GM13977 (cell line): ENCODE results near the gene LRRC23.

ENCODE experiments used
- DNase-seq: peaks from one replicate; pipeline ENCODE4 v3.0.0; 2012; ENCODE audit warnings: low spot score
- CTCF ChIP-seq: IDR thresholded peaks from 2 replicates; pipeline ENCODE4 v1.5.1; 2012; ENCODE audit warnings: mild to moderate bottlenecking, control low read depth; ENCODE audit not compliant: insufficient read depth; ENCODE audit errors: extremely low read depth, missing control alignments
- in situ Hi-C: fragments of 300-500 bp; cut with MboI; formaldehyde crosslinking; loops from one replicate; pipeline ENCODE4 v1.12.0; 2022; ENCODE audit warnings: low sequenced_read_pairs, low pct_unique_long_range_greater_than_20kb, mixed read lengths, inconsistent platforms; ENCODE audit not compliant: unreplicated experiment

The LRRC23 gene

GRCh38 chr12:6945613-6946012, 41.0 kb downstream of the LRRC23 start:
- no peak for DNase-seq
- no peak for TF ChIP-seq CTCF
- in situ Hi-C loops: loop anchor here (25.0 kb wide), 1 partner anchor 167 kb away; the partner anchor contains the start of gene C1RL

GRCh38 chr12:6946033-6946919, 41.7 kb downstream of the LRRC23 start:
- peak; percentile 75 for DNase-seq
- TF ChIP-seq CTCF: no peak
- in situ Hi-C loops: loop anchor here (25.0 kb wide), 1 partner anchor 166 kb away; the partner anchor contains the start of gene C1RL

- in situ Hi-C loops: loop anchor here (25.0 kb wide), 1 partner anchor 165 kb away; the partner anchor contains the start of gene C1RL
- TF ChIP-seq CTCF: no peak
- no peak for DNase-seq
Measured at GRCh38 chr12:6946920-6947374, 42.3 kb downstream of the LRRC23 start.

- no peak for DNase-seq
- in situ Hi-C loops: loop anchor here (25.0 kb wide), 1 partner anchor 165 kb away; the partner anchor contains the start of gene C1RL
- no peak for TF ChIP-seq CTCF
Measured at GRCh38 chr12:6947615-6948014, 43.0 kb downstream of the LRRC23 start.

GRCh38 chr12:6948873-6949594, 44.4 kb downstream of the LRRC23 start:
- TF ChIP-seq CTCF: peak; percentile 26
- in situ Hi-C loops: loop anchor here (25.0 kb wide), 1 partner anchor 163 kb away; the partner anchor contains the start of gene C1RL
- no peak for DNase-seq

- peak; percentile 52 for TF ChIP-seq CTCF
- in situ Hi-C loops: no loop called here
- DNase-seq: no peak
Measured at GRCh38 chr12:6950401-6950801, 45.8 kb downstream of the LRRC23 start.
